NCI-H187 treated with DMSO at 0.1 percent for 48 hours (cell line): ENCODE results near the gene HOXB6.

Experiments used
- DNase-seq: peaks from one replicate; lab custom pipeline; 2025; lab: John Stamatoyannopoulos, UW

Gene HOXB6

DNA sequence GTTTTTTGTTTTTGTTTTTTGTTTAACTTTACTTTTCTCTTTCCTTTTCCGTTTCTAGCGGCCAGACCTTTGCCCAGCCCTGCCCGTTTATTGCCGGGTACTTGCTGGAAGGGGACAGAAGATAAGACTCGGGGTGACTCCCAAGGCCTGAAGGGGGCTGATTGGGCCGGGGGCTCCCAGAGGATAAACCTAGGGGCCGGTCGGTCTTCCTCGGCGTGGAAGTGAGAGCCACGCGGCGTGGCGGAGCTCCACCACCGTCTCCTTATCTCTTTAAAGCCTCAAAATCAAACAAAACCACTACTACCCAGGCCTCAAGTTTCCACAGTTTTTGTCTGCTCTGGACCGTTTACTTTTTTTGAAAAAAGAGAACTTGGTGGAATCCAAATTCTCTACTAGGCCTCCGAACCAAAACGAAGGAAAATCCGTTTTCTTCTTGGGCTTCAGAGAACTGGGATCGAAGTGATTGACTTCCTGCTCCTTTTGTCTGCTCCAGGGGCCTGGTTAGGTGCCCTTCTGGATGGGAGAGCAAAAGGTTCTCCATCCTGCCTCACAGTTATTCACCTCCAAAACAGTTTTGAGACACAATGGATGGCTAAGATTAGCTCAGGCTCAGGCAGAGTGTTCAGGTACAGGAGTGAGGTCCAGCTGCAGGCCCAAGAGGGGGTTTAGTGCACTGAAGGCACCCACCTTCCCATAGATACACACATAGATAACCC lies 29.9 kb upstream of the HOXB6 start:
- no peak for DNase-seq

GRCh38 chr17:48633266-48633677 lies 28.5 kb upstream of the HOXB6 start:
- no peak for DNase-seq

DNA sequence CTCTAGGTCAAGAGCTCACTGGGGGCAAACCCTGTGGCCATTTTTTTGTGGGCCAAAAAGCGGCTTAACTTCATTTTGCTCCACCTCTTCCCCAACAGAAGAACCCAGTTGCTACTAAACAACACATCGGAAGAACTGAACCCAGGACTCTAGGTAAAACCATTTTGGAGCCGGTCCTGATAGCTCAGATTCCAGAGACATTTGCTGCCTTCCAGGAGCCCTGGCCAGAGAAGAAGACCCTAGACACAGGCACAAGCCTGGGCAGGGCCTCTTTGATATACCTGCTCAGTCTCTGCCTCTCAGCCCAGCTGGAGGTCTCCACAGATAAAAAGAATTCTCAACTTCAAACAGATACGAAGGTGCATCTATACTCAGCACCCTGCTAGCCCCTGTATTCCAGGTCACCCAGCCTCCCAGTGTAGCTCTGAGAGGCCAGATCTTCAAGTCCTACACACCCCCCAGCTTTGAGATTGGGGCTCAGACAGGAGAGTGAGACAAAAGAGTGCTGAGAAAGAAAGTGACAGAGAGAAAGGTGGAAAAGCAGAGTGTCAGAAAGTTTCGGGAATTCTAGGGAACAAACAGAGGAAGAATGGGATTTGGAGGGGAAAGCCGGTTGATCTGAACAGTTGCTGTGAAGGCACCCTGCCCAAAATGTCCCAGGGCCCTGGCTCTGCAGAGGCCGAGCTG lies 27.9 kb upstream of the HOXB6 start:
- no peak for DNase-seq

DNA sequence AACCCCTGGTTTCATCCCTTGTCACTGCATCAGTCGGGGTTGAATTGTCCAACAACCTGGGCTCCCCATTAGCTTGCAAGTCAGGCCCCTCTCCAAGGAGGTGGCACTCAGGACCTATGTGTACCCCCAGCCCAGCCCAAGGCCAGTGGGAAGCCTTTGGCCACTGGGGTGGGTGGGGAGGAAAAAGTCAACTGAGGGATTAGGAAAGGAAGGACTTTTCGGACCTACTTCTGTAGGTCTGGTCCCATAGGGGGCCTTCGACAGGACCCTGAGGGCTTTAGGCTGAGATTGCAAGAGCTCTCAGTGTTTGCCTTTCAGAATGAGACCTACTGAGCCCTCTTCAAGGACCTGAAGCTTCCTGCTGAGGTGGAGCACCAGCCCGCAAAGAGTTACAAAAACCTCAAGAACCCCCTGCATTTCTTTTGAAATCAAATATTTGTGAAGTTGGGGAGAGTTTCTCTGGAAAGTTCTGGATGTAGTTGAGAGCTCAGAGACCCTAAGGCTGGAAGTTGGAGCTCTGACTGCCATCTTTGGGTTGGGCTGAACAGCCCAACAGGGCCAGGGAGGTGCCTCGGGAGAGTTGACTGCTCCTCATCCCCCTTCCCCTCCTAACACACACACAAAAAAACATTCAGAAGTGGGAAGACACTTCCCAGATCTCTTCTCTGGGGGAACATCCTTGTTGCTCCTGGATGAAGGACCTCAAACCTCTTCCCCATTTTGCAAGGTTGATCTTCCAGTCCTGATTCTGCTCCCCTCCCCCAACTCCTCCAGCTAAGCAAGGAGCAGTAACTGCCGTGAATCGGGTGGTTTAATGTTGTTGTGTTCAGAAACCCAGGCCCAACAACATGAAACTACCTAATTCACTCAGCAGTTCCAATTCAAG lies 27.1 kb upstream of the HOXB6 start:
- DNase-seq: no peak

DNA sequence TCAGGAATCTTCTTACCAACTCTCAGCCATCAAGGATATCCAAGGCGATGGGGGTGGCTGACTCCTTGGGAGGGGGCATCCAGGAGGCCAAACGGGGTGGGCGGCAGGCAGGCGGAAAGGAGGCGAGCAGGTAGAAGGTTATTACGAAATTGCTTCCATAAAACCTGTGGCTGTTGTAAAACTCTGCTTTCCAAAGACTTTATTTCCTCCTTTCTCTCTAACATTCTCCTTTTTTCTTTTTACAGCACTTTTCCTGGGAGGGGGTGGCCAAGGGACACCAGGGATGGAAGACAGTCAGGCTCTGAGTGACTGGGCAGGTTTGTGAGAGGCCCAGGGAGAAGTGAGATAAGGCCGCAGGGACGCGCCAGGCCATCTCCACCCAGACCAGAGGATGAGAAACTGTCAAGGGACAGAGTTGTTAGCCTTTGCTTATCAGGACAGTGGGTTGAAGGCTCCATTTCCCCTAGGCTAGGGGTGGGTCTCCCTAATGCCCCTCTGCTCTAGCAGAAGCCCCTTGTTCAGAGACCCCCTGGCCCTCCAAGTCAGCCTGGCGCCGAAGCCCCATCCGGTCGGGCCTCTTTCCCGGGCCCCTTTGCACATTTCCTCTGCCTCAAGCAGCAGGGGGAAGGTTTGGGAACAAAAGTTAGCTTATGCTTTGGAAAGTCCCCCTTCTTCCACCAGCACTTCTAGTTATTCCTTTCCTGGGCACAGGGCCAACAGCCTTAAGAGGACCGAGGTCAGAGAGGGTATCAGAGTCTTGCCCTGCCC lies 26.3 kb upstream of the HOXB6 start:
- no peak for DNase-seq

GRCh38 chr17:48630009-48630924 lies 25.5 kb upstream of the HOXB6 start:
- DNase-seq: no peak

DNA sequence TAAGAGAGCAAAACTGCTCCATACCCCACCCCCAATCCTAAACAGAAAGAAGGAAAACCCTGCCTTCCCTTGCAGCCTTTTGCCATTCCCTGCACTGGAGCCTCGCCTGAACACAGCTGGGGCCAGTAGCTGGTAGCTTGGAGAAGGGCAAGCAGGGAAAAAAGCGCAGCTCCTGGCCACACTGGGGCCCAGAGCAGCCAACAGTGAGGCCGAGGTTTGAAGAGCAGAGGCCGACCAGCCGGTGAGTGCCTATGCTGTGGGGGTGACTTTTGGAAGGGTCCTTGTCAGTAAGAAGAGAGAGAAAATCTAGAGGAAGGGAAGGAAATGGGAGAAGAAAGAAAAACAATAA lies 24.6 kb upstream of the HOXB6 start:
- DNase-seq: no peak

GRCh38 chr17:48628649-48629410 lies 24.0 kb upstream of the HOXB6 start:
- DNase-seq: no peak

- DNase-seq: no peak
These were observed 23.1 kb upstream of the HOXB6 start for GRCh38 chr17:48627623-48628521.

DNA sequence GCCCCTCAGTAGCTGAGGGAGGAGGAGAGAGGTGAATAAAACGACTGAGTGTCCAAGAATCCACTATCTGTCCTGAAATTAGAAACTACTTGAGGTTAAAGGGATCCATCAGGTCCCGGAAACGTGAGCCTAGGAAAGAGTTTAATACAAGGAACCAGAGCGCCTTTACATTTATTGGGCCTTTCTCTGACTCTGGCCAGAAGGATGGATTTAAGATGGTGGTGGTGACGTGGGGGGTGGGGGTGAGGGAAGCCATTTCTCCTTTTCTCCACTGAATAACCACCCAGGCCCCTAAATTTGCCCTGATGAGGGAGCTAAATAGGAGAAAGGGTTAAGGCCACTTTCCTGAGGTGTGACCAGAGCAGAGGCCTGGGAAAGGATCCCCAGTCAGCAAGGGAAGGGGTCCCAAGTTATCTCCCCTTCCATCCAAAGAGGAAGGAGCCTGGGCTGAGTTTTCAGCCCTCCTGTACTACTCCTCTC lies 22.4 kb upstream of the HOXB6 start:
- DNase-seq: no peak

- no peak for DNase-seq
These were observed 21.7 kb upstream of the HOXB6 start, which contains the start of gene HOXB9 for GRCh38 chr17:48626245-48627117. Gene HOXB9, minus strand, starts transcription at chr17:48626358. Its CDS starts 89 bp downstream, at chr17:48626269.

GRCh38 chr17:48625495-48626244 lies 20.9 kb upstream of the HOXB6 start:
- DNase-seq: no peak

GRCh38 chr17:48624544-48625494 lies 20.0 kb upstream of the HOXB6 start:
- no peak for DNase-seq

DNA sequence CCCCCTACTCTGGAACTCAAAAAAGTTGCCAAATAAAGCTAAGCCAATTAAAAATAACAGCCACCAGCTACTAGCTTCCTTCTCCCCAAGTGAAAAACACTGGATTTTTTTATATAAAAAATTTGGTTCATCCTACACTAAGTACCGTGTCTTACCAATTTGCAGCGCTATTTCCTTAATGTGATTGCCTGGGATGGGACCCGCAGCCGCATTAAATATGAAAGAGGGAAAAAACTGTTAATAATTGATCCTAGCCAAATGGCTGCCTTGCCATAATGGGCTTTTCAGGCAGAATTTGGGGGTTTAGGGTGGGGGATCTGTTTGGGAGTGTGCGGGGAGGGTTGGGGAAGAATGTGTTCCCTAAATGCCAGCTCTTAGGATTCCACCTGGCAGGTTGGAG lies 19.3 kb upstream of the HOXB6 start:
- DNase-seq: no peak

- no peak for DNase-seq
These were observed 18.8 kb upstream of the HOXB6 start for GRCh38 chr17:48623583-48623982.

DNA sequence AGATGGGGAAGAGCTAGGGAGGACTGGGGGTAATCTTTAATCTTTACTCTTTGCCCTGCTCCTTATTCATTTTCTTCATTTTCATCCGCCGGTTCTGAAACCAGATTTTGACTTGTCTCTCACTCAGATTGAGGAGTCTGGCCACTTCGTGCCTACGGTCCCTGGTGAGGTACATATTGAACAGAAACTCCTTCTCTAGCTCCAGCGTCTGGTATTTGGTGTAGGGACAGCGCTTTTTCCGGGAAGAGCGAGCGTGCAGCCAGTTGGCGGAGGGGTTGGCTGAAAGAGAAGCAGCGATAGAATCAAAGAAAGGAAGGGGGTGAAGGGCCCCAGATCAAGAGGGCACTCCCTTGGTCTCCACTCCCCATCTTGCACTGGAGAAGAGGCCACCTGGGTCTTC lies 18.1 kb upstream of the HOXB6 start:
- DNase-seq: no peak
